CD4-positive, alpha-beta T cell treated with Interleukin-15 for 1 hour (primary cell): ENCODE results near the gene FAM47E.
"Not testable (repeated sequence)": the region's sequence is repeated elsewhere in the genome, so short reads cannot be mapped to it uniquely, and the experiment has no call there.

Experiments used
- DNase-seq: peaks from one replicate; pipeline ENCODE4 v3.0.0-alpha.2; 2020

The FAM47E gene

GRCh38 chr4:76226418-76226817 lies 25.1 kb upstream of the FAM47E start:
- no peak for DNase-seq

- DNase-seq: no peak
These were observed 18.8 kb upstream of the FAM47E start for GRCh38 chr4:76232681-76233080.

- no peak for DNase-seq
These were observed 18.4 kb upstream of the FAM47E start for GRCh38 chr4:76233083-76233482.

GRCh38 chr4:76233529-76233928 lies 18.0 kb upstream of the FAM47E start:
- DNase-seq: no peak

GRCh38 chr4:76233967-76234678 lies 17.4 kb upstream of the FAM47E start:
- no peak for DNase-seq

GRCh38 chr4:76234679-76235044 lies 16.9 kb upstream of the FAM47E start:
- DNase-seq: no peak

- DNase-seq: no peak
These were observed 16.1 kb upstream of the FAM47E start for GRCh38 chr4:76235407-76235806.

GRCh38 chr4:76235915-76236314 lies 15.6 kb upstream of the FAM47E start:
- DNase-seq: no peak

GRCh38 chr4:76238236-76238635 lies 13.3 kb upstream of the FAM47E start:
- no peak for DNase-seq

- DNase-seq: no peak
These were observed 12.8 kb upstream of the FAM47E start for GRCh38 chr4:76238701-76239100.

GRCh38 chr4:76240236-76240635 lies 11.3 kb upstream of the FAM47E start:
- DNase-seq: no peak

- not testable (repeated sequence) for DNase-seq
These were observed 7.6 kb upstream of the FAM47E start for GRCh38 chr4:76243877-76244276.

GRCh38 chr4:76246025-76246424 lies 5.5 kb upstream of the FAM47E start:
- DNase-seq: no peak

- no peak for DNase-seq
These were observed 4.7 kb upstream of the FAM47E start for GRCh38 chr4:76246852-76247251.

GRCh38 chr4:76250962-76251361 lies 559 bp upstream of the FAM47E start:
- no peak for DNase-seq

- DNase-seq: no peak
These were observed 741 bp downstream of the FAM47E start for GRCh38 chr4:76252271-76252653.

GRCh38 chr4:76253511-76253910 lies 2.0 kb downstream of the FAM47E start:
- DNase-seq: no peak

GRCh38 chr4:76256032-76256431 lies 4.5 kb downstream of the FAM47E start:
- no peak for DNase-seq

- no peak for DNase-seq
These were observed 5.4 kb downstream of the FAM47E start for GRCh38 chr4:76256968-76257367.

GRCh38 chr4:76257824-76258223 lies 6.3 kb downstream of the FAM47E start:
- no peak for DNase-seq

- DNase-seq: no peak
These were observed 9.1 kb downstream of the FAM47E start for GRCh38 chr4:76260571-76260970.

GRCh38 chr4:76265631-76266218 lies 14.2 kb downstream of the FAM47E start:
- no peak for DNase-seq

- DNase-seq: no peak
These were observed 15.1 kb downstream of the FAM47E start for GRCh38 chr4:76266627-76267026.

- DNase-seq: no peak
These were observed 16.3 kb downstream of the FAM47E start for GRCh38 chr4:76267811-76268210.
